Measurements from ENCODE around the gene FGF2.
"Not testable (repeated sequence)": the region's sequence is repeated elsewhere in the genome, so short reads cannot be mapped to it uniquely, and the experiment has no call there.

FGF2 gene

GRCh38 chr4:122845760-122846159, 19.1 kb downstream of the FGF2 start:
- no peak for DNase-seq (ENCODE audit: low read depth in 2 of 2)

- DNase-seq (ENCODE audit: low read depth in 2 of 2) = no peak
Measured at GRCh38 chr4:122847931-122848330, 21.3 kb downstream of the FGF2 start.

GRCh38 chr4:122849789-122850188, 23.2 kb downstream of the FGF2 start:
- not testable (repeated sequence) for DNase-seq (ENCODE audit: low read depth in 2 of 2)

- DNase-seq (ENCODE audit: low read depth in 2 of 2) = no peak
Measured at GRCh38 chr4:122851568-122851967, 24.9 kb downstream of the FGF2 start.

GRCh38 chr4:122854447-122855352, 28.1 kb downstream of the FGF2 start:
- DNase-seq (ENCODE audit: low read depth in 2 of 2) = no peak

- no peak for DNase-seq (ENCODE audit: low read depth in 2 of 2)
Measured at GRCh38 chr4:122855353-122855890, 28.8 kb downstream of the FGF2 start.

- DNase-seq (ENCODE audit: low read depth in 2 of 2) = no peak
Measured at GRCh38 chr4:122857160-122857559, 30.5 kb downstream of the FGF2 start.

- no peak for DNase-seq (ENCODE audit: low read depth in 2 of 2)
Measured at GRCh38 chr4:122858705-122859104, 32.1 kb downstream of the FGF2 start.

GRCh38 chr4:122861172-122861943, 34.7 kb downstream of the FGF2 start:
- DNase-seq (ENCODE audit: low read depth in 2 of 2) = no peak

- DNase-seq (ENCODE audit: low read depth in 2 of 2) = no peak
Measured at GRCh38 chr4:122863639-122864038, 37.0 kb downstream of the FGF2 start.

GRCh38 chr4:122865425-122865824, 38.8 kb downstream of the FGF2 start:
- DNase-seq (ENCODE audit: low read depth in 2 of 2) = no peak

GRCh38 chr4:122868235-122868634, 41.6 kb downstream of the FGF2 start:
- not testable (repeated sequence) for DNase-seq (ENCODE audit: low read depth in 2 of 2)

GRCh38 chr4:122873146-122873545, 46.5 kb downstream of the FGF2 start:
- no peak for DNase-seq (ENCODE audit: low read depth in 2 of 2)

- no peak for DNase-seq (ENCODE audit: low read depth in 2 of 2)
Measured at GRCh38 chr4:122873821-122874593, 47.4 kb downstream of the FGF2 start.

GRCh38 chr4:122875949-122876348, 49.3 kb downstream of the FGF2 start:
- no peak for DNase-seq (ENCODE audit: low read depth in 2 of 2)

GRCh38 chr4:122876456-122876855, 49.8 kb downstream of the FGF2 start:
- no peak for DNase-seq (ENCODE audit: low read depth in 2 of 2)

GRCh38 chr4:122879001-122879400, 52.4 kb downstream of the FGF2 start:
- DNase-seq (ENCODE audit: low read depth in 2 of 2) = no peak

- DNase-seq (ENCODE audit: low read depth in 2 of 2) = no peak
Measured at GRCh38 chr4:122882857-122883735, 56.5 kb downstream of the FGF2 start.

- DNase-seq (ENCODE audit: low read depth in 2 of 2) = no peak
Measured at GRCh38 chr4:122884499-122884898, 57.9 kb downstream of the FGF2 start.

- DNase-seq (ENCODE audit: low read depth in 2 of 2) = no peak
Measured at GRCh38 chr4:122889726-122890125, 63.1 kb downstream of the FGF2 start.
